Activated T-helper 9 cell treated with anti-CD3 and anti-CD28 coated beads, Interleukin-2, amount 50 U/mL, for 16 hours (primary cell): ENCODE data around the gene TNIK.

ENCODE experiments used
- DNase-seq: peaks from one replicate; pipeline ENCODE4 v3.0.0-alpha.2; 2020; ENCODE audit warnings: low read depth

The TNIK gene

DNA sequence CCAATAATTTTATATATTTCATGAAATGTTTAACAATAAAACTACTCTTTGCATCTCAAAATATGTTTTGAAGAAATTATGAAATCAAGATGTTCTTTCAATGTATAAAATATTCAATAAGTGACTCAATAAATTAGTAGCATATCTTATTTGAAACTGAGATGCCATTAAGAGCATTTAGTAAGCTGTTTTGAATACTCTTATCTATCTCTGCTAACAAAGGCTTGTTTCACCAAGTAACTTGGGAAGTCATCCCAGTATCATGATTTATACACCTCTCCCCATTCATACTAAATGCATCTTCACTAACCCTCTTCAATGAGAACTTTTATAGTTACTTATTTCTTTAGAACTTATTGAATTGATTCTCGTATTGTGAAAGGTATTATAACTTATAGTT lies 43.1 kb downstream of the TNIK start:
- no peak for DNase-seq

- no peak for DNase-seq
Measured at GRCh38 chr3:171416666-171417065, 43.5 kb downstream of the TNIK start.

GRCh38 chr3:171416061-171416460 lies 44.1 kb downstream of the TNIK start:
- no peak for DNase-seq

DNA sequence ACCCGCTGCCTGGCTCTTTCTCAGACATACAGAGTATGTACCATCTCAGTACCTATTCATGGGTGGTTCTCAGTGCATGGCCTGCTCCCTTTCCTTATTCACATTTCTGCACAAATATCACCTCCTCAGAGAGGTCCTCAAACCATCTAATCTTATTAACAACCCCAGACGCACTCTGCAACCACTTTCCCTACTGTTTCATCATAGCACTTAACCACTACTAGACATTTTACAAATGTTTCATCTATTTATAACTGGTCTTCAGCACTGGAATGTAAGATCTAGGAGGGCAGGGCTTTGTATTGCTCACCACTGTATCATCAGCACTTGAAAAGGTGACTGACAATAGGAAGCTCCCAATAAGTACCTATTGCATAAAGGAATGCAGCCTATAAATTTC lies 45.1 kb downstream of the TNIK start:
- DNase-seq = no peak

DNA sequence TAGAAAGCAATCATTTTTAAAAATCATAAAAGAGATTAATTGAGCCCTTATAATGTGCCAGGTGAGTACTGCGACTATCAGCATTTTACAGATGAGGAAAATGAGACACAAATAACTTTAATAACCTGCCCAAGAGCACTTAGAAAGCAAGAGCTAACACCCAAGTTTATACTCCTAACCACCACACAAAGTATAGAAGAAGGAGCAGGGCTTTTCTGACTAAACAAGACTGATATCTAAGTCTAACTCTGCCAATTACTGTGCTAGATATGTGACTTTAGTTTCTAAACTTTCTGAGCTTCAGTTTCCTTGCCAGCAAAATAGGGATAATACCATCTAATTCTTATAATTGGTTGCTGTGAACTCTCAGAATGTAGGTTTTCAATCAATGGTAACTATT lies 47.7 kb downstream of the TNIK start:
- DNase-seq = no peak

DNA sequence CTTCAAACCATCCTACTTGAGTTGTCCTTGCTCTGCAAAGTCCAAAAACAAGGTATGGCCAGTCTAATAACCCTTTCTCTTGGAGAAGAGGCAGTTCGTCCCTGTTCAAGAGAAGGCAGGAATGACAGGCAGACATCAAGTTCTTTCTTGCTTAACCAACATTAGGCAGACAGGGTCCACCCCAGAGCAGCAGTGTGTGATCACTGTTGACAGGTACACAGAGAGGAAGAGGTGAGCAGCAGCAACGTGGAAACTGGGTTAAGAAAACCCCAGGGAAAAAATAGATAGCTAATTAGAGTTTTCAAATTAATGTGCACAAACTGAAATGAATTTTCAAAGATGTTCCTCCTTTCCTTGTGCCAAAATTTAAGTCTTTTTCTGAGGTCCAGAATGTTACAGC lies 48.2 kb downstream of the TNIK start:
- no peak for DNase-seq

GRCh38 chr3:171410186-171410585 lies 50.0 kb downstream of the TNIK start:
- no peak for DNase-seq

DNA sequence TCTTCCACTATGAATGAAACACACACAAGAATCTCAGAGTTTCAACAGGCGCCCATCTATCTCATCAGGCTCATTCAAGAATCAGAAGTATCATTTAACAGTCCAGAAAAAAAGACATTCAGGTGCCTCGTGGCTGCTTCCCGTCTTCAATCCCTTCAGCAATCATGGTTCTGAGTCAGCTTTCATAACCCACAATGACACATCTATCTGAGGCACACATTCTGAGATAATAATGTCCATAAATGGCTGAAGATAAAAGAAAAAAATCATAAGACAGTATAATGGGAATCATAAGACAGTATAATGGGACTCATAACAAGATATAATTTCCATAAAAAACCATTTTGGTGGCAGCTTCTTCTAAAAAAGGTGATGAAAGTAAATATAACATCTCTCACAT lies 52.4 kb downstream of the TNIK start:
- no peak for DNase-seq

DNA sequence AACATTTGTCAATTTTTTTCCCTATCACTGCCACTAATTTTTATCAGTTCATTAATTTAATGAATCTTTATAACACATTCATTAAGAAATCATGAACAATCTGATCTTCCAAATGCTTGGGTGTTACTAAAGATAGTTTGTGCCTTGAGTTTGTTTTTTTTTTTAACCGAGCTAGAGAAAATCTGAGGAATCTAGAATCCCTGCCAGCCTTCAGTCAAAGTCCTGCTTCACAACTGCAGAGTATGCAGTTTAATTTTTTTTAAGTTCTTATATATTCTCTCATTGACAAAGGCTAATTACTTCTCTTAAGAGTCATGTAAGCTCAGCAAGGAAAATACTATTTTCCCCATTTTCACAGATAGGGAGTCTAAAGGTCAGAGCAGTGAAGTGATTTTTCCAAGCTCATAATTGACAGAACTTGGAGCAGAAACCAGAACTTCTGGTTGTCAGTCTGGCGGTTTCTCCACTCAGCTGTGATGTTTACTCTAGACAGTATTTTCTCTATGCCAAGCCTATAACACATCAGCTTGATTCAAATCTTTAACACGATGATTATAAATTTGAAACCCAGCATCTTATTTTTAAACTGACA lies 55.7 kb downstream of the TNIK start:
- DNase-seq = no peak

- no peak for DNase-seq
Measured at GRCh38 chr3:171402281-171402680, 57.9 kb downstream of the TNIK start.

GRCh38 chr3:171401432-171401831 lies 58.8 kb downstream of the TNIK start:
- DNase-seq = no peak

DNA sequence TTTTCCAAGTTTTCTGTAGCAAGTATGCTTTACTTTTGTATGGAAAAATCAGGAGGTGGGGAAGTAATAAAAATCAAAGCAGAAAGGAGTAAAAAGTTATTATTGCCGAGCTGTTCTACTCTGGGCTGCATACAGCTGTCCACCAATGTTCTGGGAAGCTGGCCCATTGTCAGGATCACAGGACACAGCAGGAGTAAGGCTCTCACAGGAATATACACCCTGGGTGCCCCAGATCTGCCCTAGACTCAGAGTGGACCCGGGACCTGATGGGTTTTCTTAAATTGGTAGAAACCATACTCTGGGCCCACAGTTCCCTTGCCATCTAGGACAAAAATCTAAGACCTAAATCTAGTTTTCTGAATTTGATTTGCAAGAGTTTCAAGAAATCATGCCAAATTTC lies 60.4 kb downstream of the TNIK start:
- DNase-seq = no peak

GRCh38 chr3:171398343-171398742 lies 61.9 kb downstream of the TNIK start:
- no peak for DNase-seq

DNA sequence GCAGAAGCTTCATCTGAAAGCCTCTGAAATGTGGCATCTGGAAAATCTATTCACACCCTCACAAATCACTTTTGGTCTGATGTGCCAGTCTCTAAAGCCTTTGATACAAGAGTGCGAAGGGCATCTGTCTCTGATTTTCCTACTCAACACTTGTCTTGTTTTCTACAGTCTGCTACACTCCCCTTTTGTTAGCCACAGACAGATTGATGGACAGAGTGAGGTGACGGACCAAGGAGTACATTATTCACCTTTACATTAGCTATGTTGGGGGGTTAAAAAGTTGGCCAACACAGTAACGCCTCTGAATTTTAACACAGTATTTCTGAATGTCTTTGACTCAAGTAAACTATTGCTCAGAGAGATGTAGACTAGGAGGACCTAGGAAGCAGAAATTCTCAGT lies 63.1 kb downstream of the TNIK start:
- DNase-seq = no peak

DNA sequence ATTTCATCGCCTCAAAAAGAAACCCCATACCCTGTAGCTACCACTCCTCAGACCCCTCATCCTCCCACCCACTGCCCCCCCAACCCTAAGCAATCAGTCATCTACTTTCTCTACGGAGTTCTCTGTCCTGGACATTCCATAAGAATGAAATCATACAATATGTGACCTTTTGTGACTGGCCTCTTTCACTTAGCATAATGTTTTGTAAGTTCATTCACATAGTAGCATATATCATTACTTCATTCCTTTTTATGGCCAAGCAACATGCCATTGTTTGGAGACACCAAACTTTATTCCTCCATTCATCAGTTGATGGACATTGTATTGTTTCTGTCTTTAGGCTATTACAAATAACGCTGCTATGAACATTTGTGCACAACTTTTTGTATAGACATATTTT lies 64.2 kb downstream of the TNIK start:
- no peak for DNase-seq

- no peak for DNase-seq
Measured at GRCh38 chr3:171393032-171393744, 67.0 kb downstream of the TNIK start.

DNA sequence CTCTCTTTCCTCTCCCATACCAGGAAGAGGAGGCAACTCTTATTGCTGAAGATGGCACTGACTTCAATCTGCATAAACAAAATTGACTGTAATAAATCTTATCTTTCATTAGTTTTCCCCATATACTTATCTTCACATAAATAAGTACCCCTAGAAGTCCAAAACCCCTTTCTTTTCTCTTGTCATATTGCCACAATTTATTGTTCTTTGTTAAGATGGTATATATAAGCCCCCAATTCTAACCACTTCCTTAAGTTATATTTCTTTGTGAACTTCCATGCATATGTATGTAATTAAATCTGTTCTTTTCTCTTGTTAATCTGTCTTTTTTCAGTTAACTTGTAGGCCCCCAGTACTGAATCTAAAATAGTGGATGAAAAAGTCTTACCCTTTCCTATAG lies 68.8 kb downstream of the TNIK start:
- no peak for DNase-seq

- DNase-seq = no peak
Measured at GRCh38 chr3:171390051-171390941, 69.9 kb downstream of the TNIK start.

- no peak for DNase-seq
Measured at GRCh38 chr3:171389491-171389890, 70.7 kb downstream of the TNIK start.

DNA sequence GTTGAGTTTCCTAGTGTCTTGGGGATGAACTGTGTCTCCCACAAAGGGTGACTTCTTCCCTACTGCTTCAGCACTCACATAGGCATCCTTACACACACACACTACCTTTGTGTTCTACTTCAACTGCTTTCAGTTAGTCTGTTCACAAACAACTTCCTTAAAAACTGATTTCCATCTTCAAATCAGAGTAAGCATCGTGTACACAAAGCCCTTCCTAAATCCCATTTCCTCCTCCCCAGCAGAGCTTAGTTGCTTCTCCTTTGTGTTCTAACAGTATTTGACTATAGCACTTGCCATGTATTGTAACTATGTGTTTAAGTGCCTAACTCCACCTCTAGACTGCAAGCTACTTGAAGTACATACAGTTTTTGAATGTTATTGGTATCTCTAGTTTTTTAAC lies 71.7 kb downstream of the TNIK start:
- DNase-seq = no peak

GRCh38 chr3:171387062-171387461 lies 73.1 kb downstream of the TNIK start:
- no peak for DNase-seq

DNA sequence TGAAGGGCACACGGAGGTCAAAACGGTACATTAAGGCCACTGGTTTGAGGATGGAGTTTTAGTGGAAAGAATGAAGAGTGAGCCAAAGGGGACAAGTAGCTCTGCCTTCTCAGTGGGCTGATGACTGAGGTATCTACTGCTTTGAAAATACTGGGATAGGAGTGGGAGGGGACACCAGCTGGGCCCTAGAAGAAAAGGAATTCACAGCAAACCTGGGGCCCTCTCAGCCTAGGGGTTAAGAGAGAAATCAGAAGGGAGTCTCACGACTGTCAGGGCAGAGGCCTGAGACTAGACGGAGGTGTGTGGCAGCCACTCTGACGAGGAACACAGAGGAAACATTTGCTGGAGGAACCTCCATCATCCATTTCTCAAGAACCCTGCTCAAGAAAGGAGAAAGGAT lies 75.1 kb downstream of the TNIK start:
- no peak for DNase-seq
